Fibroblast of lung (primary cell): Measurements from ENCODE around the gene AGTPBP1. TPM values are rescaled to one million over a fixed set of nuclear protein-coding genes. Genes with fewer than 3 reads are reported as not detected.

Source experiments
- DNase-seq, 2 donors: peaks; one replicate each; pipeline versions ENCODE4 v3.0.0 to v3.0.0-alpha.2; 2010; ENCODE audit warnings: low read depth in 2 of 2
- H2AFZ ChIP-seq: 2 replicates; pipeline ENCODE4 v1.5.1; 2012; ENCODE audit warnings: low read length, control low read depth, inconsistent platforms
- H3K27ac ChIP-seq: 2 replicates; pipeline ENCODE4 v1.5.1; 2011; ENCODE audit warnings: low read length, control low read depth; ENCODE audit not compliant: insufficient read depth
- H3K27me3 ChIP-seq: 2 replicates; pipeline ENCODE4 v1.5.1; 2011; ENCODE audit warnings: mild to moderate bottlenecking, low read length; ENCODE audit not compliant: control insufficient read depth, insufficient read depth
- H3K36me3 ChIP-seq: 2 replicates; pipeline ENCODE4 v1.5.1; 2011; ENCODE audit warnings: low read length; ENCODE audit not compliant: control insufficient read depth, insufficient read depth
- H3K4me1 ChIP-seq: 2 replicates; pipeline ENCODE4 v1.5.1; 2011; ENCODE audit warnings: low read length; ENCODE audit not compliant: control insufficient read depth, insufficient read depth; ENCODE audit errors: extremely low read depth
- H3K4me2 ChIP-seq: 2 replicates; pipeline ENCODE4 v1.5.1; 2011; ENCODE audit warnings: low read length, control low read depth; ENCODE audit not compliant: insufficient read depth; ENCODE audit errors: extremely low read depth
- H3K4me3 ChIP-seq, 4 experiments: fragments of 200-600 bp in 1 of 4; sonication (generic) in 1 of 4; replicated peaks in 1 of 4; 2 replicates each; pipeline ENCODE4 v1.5.1; 2011 to 2016; ENCODE audit warnings: low read length in 4 of 4, low read depth in 3 of 4, mild to moderate bottlenecking in 3 of 4, control low read depth in 2 of 4, inconsistent platforms in 1 of 4, mixed read lengths in 1 of 4; ENCODE audit not compliant: insufficient read depth in 1 of 4; ENCODE audit errors: control extremely low read depth in 1 of 4
- H3K79me2 ChIP-seq: 2 replicates; pipeline ENCODE4 v1.5.1; 2012; ENCODE audit warnings: mild to moderate bottlenecking, low read length, inconsistent platforms; ENCODE audit not compliant: control insufficient read depth, insufficient read depth
- H3K9ac ChIP-seq: 2 replicates; pipeline ENCODE4 v1.5.1; 2011; ENCODE audit warnings: mild to moderate bottlenecking, low read length, control low read depth; ENCODE audit not compliant: insufficient read depth
- H3K9me3 ChIP-seq: 2 replicates; pipeline ENCODE4 v1.5.1; 2012; ENCODE audit warnings: low read depth, low read length; ENCODE audit not compliant: control insufficient read depth, insufficient read depth
- H4K20me1 ChIP-seq: 2 replicates; pipeline ENCODE4 v1.5.1; 2011; ENCODE audit warnings: low read length; ENCODE audit not compliant: control insufficient read depth, insufficient read depth; ENCODE audit errors: extremely low read depth
- CTCF ChIP-seq, 2 donors: IDR thresholded peaks in 1 of 2; conservative IDR thresholded peaks in 1 of 2; 1 replicate in 1 of 2; 2 replicates in 1 of 2; pipeline ENCODE4 v1.5.1; 2011 to 2012; ENCODE audit warnings: low read length in 2 of 2, control low read depth in 1 of 2, inconsistent platforms in 1 of 2, low read depth in 1 of 2, mild to moderate bottlenecking in 1 of 2
- EZH2 ChIP-seq: IDR thresholded peaks from 2 replicates; pipeline ENCODE4 v1.5.1; 2012; ENCODE audit warnings: low read length, control low read depth, mild to moderate bottlenecking; ENCODE audit errors: missing control alignments
- polyA plus RNA-seq, 2 donors: library from polyadenylated mRNA; depleted of rRNA in 1 of 2; stranded (reverse) in 1 of 2; unstranded in 1 of 2; fragments of >200 nt; gene quantifications; 2 replicates each; pipeline ENCODE4 v1.2.1, GENCODE V29; 2011 to 2012; ENCODE audit warnings: missing spikeins in 1 of 2
- total RNA-seq: library from RNA; depleted of rRNA; stranded (reverse); fragments of >200 nt; gene quantifications from 2 replicates; pipeline ENCODE4 v1.2.1, GENCODE V29; 2014

Gene AGTPBP1
- total and polyA plus RNA-seq, 2 donors (not counting 1 experiment from before 2014, with no cell fraction given): 10.6 to 10.7 TPM

GRCh38 chr9:85615792-85616191, 126.0 kb downstream of the AGTPBP1 start:
- Histone ChIP-seq H3K4me2 (no peak overlapping the region), H2AFZ (no peak overlapping the region), H3K36me3 (no peaks in the 10 kb centered on the region), H3K27me3 (no peaks in the 10 kb centered on the region), H3K4me3 (no peak overlapping the region), H3K27ac (no peak overlapping the region), H3K9me3 (no peaks in the 10 kb centered on the region), H3K9ac (no peak overlapping the region), H3K79me2 (no peaks in the 10 kb centered on the region), H4K20me1 (no peaks in the 10 kb centered on the region), H3K4me1 (no peaks in the 10 kb centered on the region)
- TF ChIP-seq EZH2: no peak
- no peak for DNase-seq

- Histone ChIP-seq H3K9ac (peak overlapping the region; percentile 10), H3K4me2 (peak overlapping the region; percentile 76), H3K4me1 (no peaks in the 10 kb centered on the region), H3K9me3 (no peaks in the 10 kb centered on the region), H4K20me1 (no peaks in the 10 kb centered on the region), H3K27ac (peak overlapping the region; percentile 27), H2AFZ (peak overlapping the region; percentile 89), H3K27me3 (no peaks in the 10 kb centered on the region), H3K4me3 (peak overlapping the region; percentile 25 to 48 (median 29)), H3K36me3 (no peaks in the 10 kb centered on the region), H3K79me2 (no peaks in the 10 kb centered on the region)
- DNase-seq: peak; percentile 67 to 89
- TF ChIP-seq CTCF (conservative IDR thresholded peaks at IDR 0.05 in 1 of 2, IDR thresholded peaks at IDR 0.05 in 1 of 2; ENCODE audit: low read depth in 1 of 2, low read length in 2 of 2) (peak; percentile 86 to 87), EZH2 (no peak)
Observed at GRCh38 chr9:85610074-85610860, 131.5 kb downstream of the AGTPBP1 start.

- Histone ChIP-seq H3K27me3 (no peaks in the 10 kb centered on the region), H3K4me1 (no peaks in the 10 kb centered on the region), H3K4me3 (no peak overlapping the region), H2AFZ (no peak overlapping the region), H3K9ac (no peak overlapping the region), H3K27ac (no peak overlapping the region), H3K9me3 (no peaks in the 10 kb centered on the region), H4K20me1 (no peaks in the 10 kb centered on the region), H3K36me3 (no peaks in the 10 kb centered on the region), H3K79me2 (no peaks in the 10 kb centered on the region), H3K4me2 (no peak overlapping the region)
- DNase-seq: no peak
- TF ChIP-seq CTCF (conservative IDR thresholded peaks at IDR 0.05 in 1 of 2, IDR thresholded peaks at IDR 0.05 in 1 of 2; ENCODE audit: low read depth in 1 of 2, low read length in 2 of 2) (no peak), EZH2 (no peak)
Observed at GRCh38 chr9:85605905-85606304, 135.8 kb downstream of the AGTPBP1 start.
